Heart right ventricle (tissue), 16 donors: ENCODE measurements around the gene ZDHHC18. TPM values are rescaled to one million over a fixed set of nuclear protein-coding genes. Genes with fewer than 3 reads are reported as not detected.
A peak's percentile ranks its signal among the peaks of the same experiment; 100 is the strongest.

Experiments used
- ATAC-seq, 8 donors: fragments of 200-7000 bp; cut with Tn5 transposase; one replicate each; pipeline ENCODE4 v1.9.1; 2020; ENCODE audit warnings: mild to moderate bottlenecking in 8 of 8, moderate library complexity in 8 of 8, moderate number of reproducible peaks in 1 of 8
- DNase-seq, 2 donors: peaks; one replicate each; pipeline ENCODE4 v3.0.0-alpha.2; 2020
- H3K27ac ChIP-seq, 10 donors: fragments of 200-600 bp; sonication (generic) in 2 of 10; one replicate each; pipeline versions ENCODE4 v1.5.0 to v1.8.0; 2020 to 2022; ENCODE audit warnings: mild to moderate bottlenecking in 3 of 10
- H3K27me3 ChIP-seq, 7 donors: fragments of 200-600 bp; one replicate each; pipeline ENCODE4 v1.8.0; 2021 to 2022; ENCODE audit warnings: mild to moderate bottlenecking in 2 of 7
- H3K36me3 ChIP-seq, 9 donors: fragments of 200-600 bp; sonication (generic) in 1 of 9; one replicate each; pipeline versions ENCODE4 v1.5.0 to v1.8.0; 2020 to 2022; ENCODE audit warnings: mild to moderate bottlenecking in 2 of 9
- H3K4me1 ChIP-seq, 9 donors: fragments of 200-600 bp; sonication (generic) in 1 of 9; one replicate each; pipeline versions ENCODE4 v1.5.0 to v1.8.0; 2020 to 2022; ENCODE audit warnings: mild to moderate bottlenecking in 4 of 9
- H3K4me3 ChIP-seq, 10 donors: fragments of 200-600 bp; sonication (generic) in 2 of 10; one replicate each; pipeline versions ENCODE4 v1.5.0 to v1.8.0; 2020 to 2022; ENCODE audit warnings: mild to moderate bottlenecking in 7 of 10, moderate library complexity in 2 of 10
- H3K9me3 ChIP-seq, 11 donors: fragments of 200-600 bp in 10 of 11; sonication (generic) in 2 of 11; one replicate each; pipeline versions ENCODE4 v1.5.0 to v1.8.0; 2013 to 2022; ENCODE audit warnings: mild to moderate bottlenecking in 2 of 11, control low read depth in 1 of 11, moderate library complexity in 1 of 11
- CTCF ChIP-seq, 9 donors: fragments of 200-600 bp; sonication (generic) in 2 of 9; IDR thresholded peaks; one replicate each; pipeline versions ENCODE4 v1.5.0 to v1.8.0; 2021 to 2022; ENCODE audit warnings: antibody characterized with exemption in 9 of 9, mild to moderate bottlenecking in 5 of 9, moderate library complexity in 1 of 9
- WGBS, 2 donors: extraction: QIAGEN DNeasy Blood & Tissue Kit; methylation state at CpG; one replicate each; pipeline ENCODE4 v1.1.7; 2013; ENCODE audit warnings: inconsistent platforms in 1 of 2; 5-methylcytosine and 5-hydroxymethylcytosine counted together
- intact Hi-C, 10 donors: fragments of 100-400 bp; cut with DNase I; formaldehyde crosslinking; loops; one replicate each; pipeline versions ENCODE4 v1.11.1 to v1.14.2; 2022
- polyA plus RNA-seq, 2 donors: library from polyadenylated mRNA; stranded (reverse); fragments of 200-250 nt; gene quantifications; one replicate each; pipeline ENCODE4 v1.2.3, GENCODE V29; 2013
- total RNA-seq, 10 donors: library from RNA; stranded (reverse); fragmentation: NEBNext Ultra II Directional in 3 of 10; extraction: Animal tissue kit (Norgen Biotek cat#: 25700) in 3 of 10; gene quantifications; one replicate each; pipeline versions ENCODE4 v1.2.1 to v1.2.4, GENCODE V29; 2021 to 2023
- donor health status: Arrhythmogenic right ventricular cardiomyopathy.
- donor health status: ischemic (EF 13 %, LVEDD 7.1; RV severe dilation, severe dysfunction).
- donor health status: healthy with polysubstance abuse.
- donor health status: DM: no; HTN: yes; CAD: no.
- donor health status: DM: no; HTN: no; CAD: no.
- donor health status: ischemic (EF 25% LVEDD 6.9; RV normal size, moderate dysfunction).
- donor health status: ischemic (EF 25% LVEDD 5.7; RV mildly dilated, moderate dysfunction).
- donor health status: healthy.
- donor health status: DM: yes; HTN: yes; CAD: no.
- donor health status: Ischemic cardiomyopathy.
- donor health status: ischemic (EF 35%, LVEDD 5.7; RV mildly dilated, moderate dysfunction).
- donor health status: nonischemic (EF 11% LVEDD 7.7; RV severe dilation, severe dysfunction).
- donor health status: DM: yes; HTN: yes; CAD: no.
- donor health status: PGD.
- donor health status: ischemic (EF 29% LVEDD 5.4; RV normal size, mild dysfunction).
- donor health status: nonischemic (EF 23%, LVEDD 6.1; RV moderate dilation, normal function).

ZDHHC18 gene
- total and polyA plus RNA-seq, 12 donors = 7.4 to 19.1 (median 11.8) TPM

DNA sequence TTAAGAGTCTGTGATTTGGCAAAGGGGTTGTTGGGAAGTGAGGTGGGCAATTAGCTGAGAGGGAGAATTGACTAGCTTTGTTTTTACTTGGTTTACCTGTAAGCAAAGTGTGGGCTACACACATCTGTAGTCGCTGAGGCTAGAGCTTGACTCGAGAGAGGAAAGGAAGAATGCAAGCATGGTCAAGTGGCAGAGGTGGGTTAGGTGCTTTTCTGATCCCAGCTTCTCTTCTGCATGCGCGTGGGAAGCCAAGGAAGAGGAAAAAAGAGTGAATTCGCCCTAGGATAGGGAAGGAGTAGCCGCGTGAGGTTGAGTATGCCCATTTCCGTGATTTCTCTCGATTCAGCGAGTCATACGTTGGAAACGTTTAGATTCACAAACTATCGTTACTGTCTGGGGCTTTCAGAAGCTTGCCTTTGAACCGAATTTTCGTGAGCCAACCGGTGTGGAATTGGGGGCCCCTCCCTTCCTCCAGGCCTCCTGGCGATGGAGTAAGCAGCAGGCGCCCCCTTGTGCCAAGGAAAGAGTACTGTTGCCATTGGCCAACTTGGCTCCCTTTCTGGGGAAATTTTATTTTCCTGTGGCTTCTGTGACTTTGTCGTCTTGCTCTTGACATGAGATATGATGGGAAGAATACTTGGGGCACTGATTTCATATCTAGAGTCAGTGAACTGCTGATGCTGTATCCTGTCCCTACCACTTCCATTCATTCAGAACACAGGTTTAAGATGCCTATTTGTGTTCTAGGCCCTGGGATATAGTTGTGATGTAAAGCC is 37.5 kb upstream of the ZDHHC18 start:
- Histone ChIP-seq H3K9me3 (no peaks in the 10 kb centered on the region), H3K4me1 (peaks cover 20 to 73% (median 63%) of the 10 kb centered on the region in 9 donors)
- intact Hi-C loops = loop anchor here (1.0 to 10.0 kb wide), 10 partner anchors 37 to 187 kb away; partner anchors contain the start of gene ARID1A (in 2 of the 10)

GRCh38 chr1:26789612-26789865 is 36.9 kb upstream of the ZDHHC18 start:
- intact Hi-C loops = loop anchor here (1.0 to 10.0 kb wide), 10 partner anchors 37 to 187 kb away; partner anchors contain the start of gene ARID1A (in 2 of the 10)
- Histone ChIP-seq H3K27me3 (no peaks in the 10 kb centered on the region), H3K36me3 (peaks cover 0 to 19% (median 5%) of the 10 kb centered on the region in 9 donors)

More for the DNA sequence above, 37.5 kb upstream of the ZDHHC18 start:
- 1% methylated on average over 19 of the region's 19 CpGs for WGBS, 2 donors
- Histone ChIP-seq H3K27ac (peak overlapping the region; percentile 97 to 100 (median 99)), H3K27me3 (no peaks in the 10 kb centered on the region), H3K36me3 (peaks cover 0 to 14% (median under 1%) of the 10 kb centered on the region in 9 donors), H3K4me3 (peak overlapping the region; percentile 57 to 83 (median 70))
- ATAC-seq = peak; percentile 37 to 79 (median 58)
- TF ChIP-seq CTCF (IDR thresholded peaks at IDR 0.05) = peak; percentile 88 to 99 (median 96)
- DNase-seq = peak; percentile 80 to 92

DNA sequence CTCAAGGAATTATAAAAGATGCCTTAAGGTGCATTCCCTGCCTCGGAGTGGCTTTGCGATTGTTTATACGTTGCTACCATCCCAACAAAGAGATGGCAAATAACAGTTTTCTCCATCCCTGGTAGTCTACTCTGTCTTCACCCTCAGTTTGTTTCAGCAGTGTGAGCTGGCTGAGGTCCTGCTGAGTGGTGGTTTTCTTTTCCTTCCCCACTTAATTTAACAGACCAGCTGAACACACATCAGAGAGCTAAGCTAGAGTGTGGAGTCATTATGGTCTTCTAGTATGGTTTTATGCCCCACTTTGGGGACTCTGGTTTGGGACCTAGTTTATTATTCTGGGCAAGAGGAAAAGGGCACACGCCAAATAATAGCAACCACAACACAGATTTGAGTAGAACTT is 36.6 kb upstream of the ZDHHC18 start:
- peaks cover 13 to 64% (median 54%) of the 10 kb centered on the region in 9 donors for H3K4me1 ChIP-seq
- H3K27me3 ChIP-seq = no peaks in the 10 kb centered on the region
- H3K4me3 ChIP-seq = no peak overlapping the region
- TF ChIP-seq CTCF (IDR thresholded peaks at IDR 0.05) = no peak
- DNase-seq (no peak), ATAC-seq (no peak)
- intact Hi-C loops = loop anchor here (1.0 to 10.0 kb wide), 10 partner anchors 38 to 188 kb away; partner anchors contain the start of gene ARID1A (in 2 of the 10)
- peaks cover 0 to 23% (median 5%) of the 10 kb centered on the region in 9 donors for H3K36me3 ChIP-seq
- WGBS, 2 donors = 80 to 83% methylated on average over 4 of the region's 4 CpGs
- H3K27ac ChIP-seq = peak overlapping the region in 6 of 10 donors; percentile 73 to 99 (median 98)
- H3K9me3 ChIP-seq = no peaks in the 10 kb centered on the region

More at GRCh38 chr1:26789612-26789865, 36.9 kb upstream of the ZDHHC18 start:
- no peak for DNase-seq
- H3K4me3 ChIP-seq = no peak overlapping the region
- peaks cover 16 to 67% (median 57%) of the 10 kb centered on the region in 9 donors for H3K4me1 ChIP-seq
- H3K27ac ChIP-seq = peak overlapping the region in 8 of 10 donors; percentile 77 to 100 (median 99)
- no peak for ATAC-seq
- no peaks in the 10 kb centered on the region for H3K9me3 ChIP-seq
- WGBS, 2 donors = 70 to 74% methylated on average over 3 of the region's 3 CpGs
- no peak for TF ChIP-seq CTCF (IDR thresholded peaks at IDR 0.05)

DNA sequence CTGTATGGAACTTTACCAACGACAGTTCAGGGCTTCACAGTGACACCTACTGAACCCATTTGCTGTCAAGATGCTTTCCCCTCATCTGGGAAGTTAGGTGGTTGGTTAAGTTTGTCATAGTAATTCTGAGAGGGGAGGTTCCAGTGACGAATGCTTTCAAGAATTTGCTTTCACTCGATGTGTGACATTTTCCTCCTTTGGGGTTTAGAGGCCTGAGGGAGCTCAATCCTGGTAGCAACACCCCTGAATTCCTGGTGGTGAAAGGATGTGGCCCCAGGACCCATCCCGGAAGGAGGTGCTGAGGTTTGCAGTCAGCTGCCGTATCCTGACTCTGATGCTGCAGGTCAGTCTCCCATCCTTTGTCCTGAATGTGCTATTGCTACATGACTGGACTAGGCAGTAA is 35.9 kb upstream of the ZDHHC18 start:
- Histone ChIP-seq H3K27me3 (no peaks in the 10 kb centered on the region), H3K9me3 (no peaks in the 10 kb centered on the region), H3K4me1 (peaks cover 13 to 57% (median 47%) of the 10 kb centered on the region in 9 donors), H3K27ac (peak overlapping the region; percentile 1 to 99 (median 75)), H3K4me3 (no peak overlapping the region), H3K36me3 (peaks cover 0 to 29% (median 5%) of the 10 kb centered on the region in 9 donors)
- ATAC-seq (no peak), DNase-seq (no peak)
- WGBS, 2 donors = 44 to 52% methylated on average over 5 of the region's 5 CpGs
- intact Hi-C loops = loop anchor here in 1 of 10 donors (2.0 kb wide), 1 partner anchor 188 kb away; no protein-coding TSS in a partner anchor
- no peak for TF ChIP-seq CTCF (IDR thresholded peaks at IDR 0.05)
